ENCODE measurements around the gene EPHB6.

Gene EPHB6

GRCh38 chr7:142876236-142876960 lies 21.5 kb downstream of the EPHB6 start:
- Histone ChIP-seq H3K27ac (no peak overlapping the region), H3K4me3 (no peak overlapping the region), H3K9ac (ENCODE audit: insufficient read length) (no peak overlapping the region), H3K9me3 (ENCODE audit: low read depth, low read length) (no peaks in the 10 kb centered on the region), H3K36me3 (ENCODE audit: insufficient read depth, low read length) (no peaks in the 10 kb centered on the region)
- TF ChIP-seq EZH2 (IDR thresholded peaks at IDR 0.05) (no peak), FOXP2 (optimal IDR thresholded peaks at IDR 0.05; ENCODE audit: control extremely low read depth, extremely low read length, insufficient read depth) (no peak), POLR2AphosphoS5 (IDR thresholded peaks at IDR 0.05; ENCODE audit: borderline replicate concordance, low read depth, low read length) (no peak)
- DNase-seq (ENCODE audit: low read depth, low spot score): no peak

GRCh38 chr7:142876991-142877910 lies 22.4 kb downstream of the EPHB6 start:
- DNase-seq (ENCODE audit: low read depth, low spot score): no peak
- no peaks in the 10 kb centered on the region for H3K9me3 ChIP-seq (ENCODE audit: low read depth, low read length)
- H3K9ac ChIP-seq (ENCODE audit: insufficient read length): no peak overlapping the region
- no peak overlapping the region for H3K27ac ChIP-seq
- no peak overlapping the region for H3K4me3 ChIP-seq
- H3K36me3 ChIP-seq (ENCODE audit: insufficient read depth, low read length): no peaks in the 10 kb centered on the region
- TF ChIP-seq FOXP2 (optimal IDR thresholded peaks at IDR 0.05; ENCODE audit: control extremely low read depth, extremely low read length, insufficient read depth) (no peak), EZH2 (IDR thresholded peaks at IDR 0.05) (no peak), POLR2AphosphoS5 (IDR thresholded peaks at IDR 0.05; ENCODE audit: borderline replicate concordance, low read depth, low read length) (no peak)

GRCh38 chr7:142878315-142878714 lies 23.4 kb downstream of the EPHB6 start:
- Histone ChIP-seq H3K4me3 (no peak overlapping the region), H3K27ac (no peak overlapping the region), H3K9ac (ENCODE audit: insufficient read length) (no peak overlapping the region), H3K9me3 (ENCODE audit: low read depth, low read length) (no peaks in the 10 kb centered on the region), H3K36me3 (ENCODE audit: insufficient read depth, low read length) (no peaks in the 10 kb centered on the region)
- no peak for DNase-seq (ENCODE audit: low read depth, low spot score)
- TF ChIP-seq POLR2AphosphoS5 (IDR thresholded peaks at IDR 0.05; ENCODE audit: borderline replicate concordance, low read depth, low read length) (no peak), FOXP2 (optimal IDR thresholded peaks at IDR 0.05; ENCODE audit: control extremely low read depth, extremely low read length, insufficient read depth) (no peak), EZH2 (IDR thresholded peaks at IDR 0.05) (no peak)

- no peak for DNase-seq (ENCODE audit: low read depth, low spot score)
- no peak overlapping the region for H3K4me3 ChIP-seq
- no peak overlapping the region for H3K9ac ChIP-seq (ENCODE audit: insufficient read length)
- no peaks in the 10 kb centered on the region for H3K36me3 ChIP-seq (ENCODE audit: insufficient read depth, low read length)
- TF ChIP-seq EZH2 (IDR thresholded peaks at IDR 0.05): no peak
- no peak for TF ChIP-seq FOXP2 (optimal IDR thresholded peaks at IDR 0.05; ENCODE audit: control extremely low read depth, extremely low read length, insufficient read depth)
- no peak for TF ChIP-seq POLR2AphosphoS5 (IDR thresholded peaks at IDR 0.05; ENCODE audit: borderline replicate concordance, low read depth, low read length)
- H3K27ac ChIP-seq: no peak overlapping the region
- H3K9me3 ChIP-seq (ENCODE audit: low read depth, low read length): no peaks in the 10 kb centered on the region
Measured at GRCh38 chr7:142879060-142879459, 24.2 kb downstream of the EPHB6 start.

- DNase-seq (ENCODE audit: low read depth, low spot score): no peak
- TF ChIP-seq POLR2AphosphoS5 (IDR thresholded peaks at IDR 0.05; ENCODE audit: borderline replicate concordance, low read depth, low read length): no peak
- no peak for TF ChIP-seq FOXP2 (optimal IDR thresholded peaks at IDR 0.05; ENCODE audit: control extremely low read depth, extremely low read length, insufficient read depth)
- no peak for TF ChIP-seq EZH2 (IDR thresholded peaks at IDR 0.05)
- Histone ChIP-seq H3K4me3 (no peak overlapping the region), H3K9me3 (ENCODE audit: low read depth, low read length) (no peaks in the 10 kb centered on the region), H3K27ac (no peak overlapping the region), H3K9ac (ENCODE audit: insufficient read length) (no peak overlapping the region), H3K36me3 (ENCODE audit: insufficient read depth, low read length) (no peaks in the 10 kb centered on the region)
Measured at GRCh38 chr7:142880876-142881505, 26.1 kb downstream of the EPHB6 start.

- no peak overlapping the region for H3K27ac ChIP-seq
- DNase-seq (ENCODE audit: low read depth, low spot score): no peak
- no peaks in the 10 kb centered on the region for H3K36me3 ChIP-seq (ENCODE audit: insufficient read depth, low read length)
- no peaks in the 10 kb centered on the region for H3K9me3 ChIP-seq (ENCODE audit: low read depth, low read length)
- H3K4me3 ChIP-seq: no peak overlapping the region
- no peak overlapping the region for H3K9ac ChIP-seq (ENCODE audit: insufficient read length)
- TF ChIP-seq FOXP2 (optimal IDR thresholded peaks at IDR 0.05; ENCODE audit: control extremely low read depth, extremely low read length, insufficient read depth): no peak
- no peak for TF ChIP-seq EZH2 (IDR thresholded peaks at IDR 0.05)
- no peak for TF ChIP-seq POLR2AphosphoS5 (IDR thresholded peaks at IDR 0.05; ENCODE audit: borderline replicate concordance, low read depth, low read length)
Measured at GRCh38 chr7:142881586-142882337, 26.9 kb downstream of the EPHB6 start.

GRCh38 chr7:142882338-142882678 lies 27.4 kb downstream of the EPHB6 start:
- DNase-seq (ENCODE audit: low read depth, low spot score): no peak
- TF ChIP-seq EZH2 (IDR thresholded peaks at IDR 0.05): no peak
- no peak for TF ChIP-seq FOXP2 (optimal IDR thresholded peaks at IDR 0.05; ENCODE audit: control extremely low read depth, extremely low read length, insufficient read depth)
- no peak for TF ChIP-seq POLR2AphosphoS5 (IDR thresholded peaks at IDR 0.05; ENCODE audit: borderline replicate concordance, low read depth, low read length)
- no peak overlapping the region for H3K27ac ChIP-seq
- H3K9me3 ChIP-seq (ENCODE audit: low read depth, low read length): no peaks in the 10 kb centered on the region
- no peak overlapping the region for H3K4me3 ChIP-seq
- H3K36me3 ChIP-seq (ENCODE audit: insufficient read depth, low read length): no peaks in the 10 kb centered on the region
- no peak overlapping the region for H3K9ac ChIP-seq (ENCODE audit: insufficient read length)

All from SK-N-MC (cell line).